Muscle layer of colon (tissue), 2 donors: ENCODE data around the gene SDF4.

ENCODE experiments used
- H3K27ac ChIP-seq: one replicate; pipeline ENCODE4 v1.7.0; 2013; ENCODE audit warnings: low read depth, mild to moderate bottlenecking, low read length, moderate library complexity
- H3K27me3 ChIP-seq, 2 donors: one replicate each; pipeline ENCODE4 v1.7.0; 2013; ENCODE audit warnings: low read length in 2 of 2, mild to moderate bottlenecking in 2 of 2; ENCODE audit not compliant: insufficient read depth in 2 of 2, control insufficient read depth in 1 of 2
- H3K36me3 ChIP-seq: one replicate; pipeline ENCODE4 v1.7.0; 2013; ENCODE audit warnings: mild to moderate bottlenecking, low read length; ENCODE audit not compliant: insufficient read depth
- H3K4me1 ChIP-seq: one replicate; pipeline ENCODE4 v1.7.0; 2013; ENCODE audit warnings: mild to moderate bottlenecking, low read length; ENCODE audit not compliant: insufficient read depth
- H3K4me3 ChIP-seq, 2 donors: one replicate each; pipeline ENCODE4 v1.7.0; 2013; ENCODE audit warnings: low read length in 2 of 2, low read depth in 1 of 2, mild to moderate bottlenecking in 1 of 2, moderate library complexity in 1 of 2
- H3K9ac ChIP-seq: one replicate; pipeline ENCODE4 v1.7.0; 2013; ENCODE audit warnings: low read length
- H3K9me3 ChIP-seq: one replicate; pipeline ENCODE4 v1.7.0; 2013; ENCODE audit warnings: mild to moderate bottlenecking, low read length
- donor health status: abdominal sarcoma.
- donor health status: Adenocarcinoma of cecum.

Gene SDF4

GRCh38 chr1:1245817-1246576 is 14.2 kb upstream of the SDF4 start:
- Histone ChIP-seq H3K9ac (no peak overlapping the region), H3K4me3 (no peak overlapping the region), H3K9me3 (no peaks in the 10 kb centered on the region), H3K36me3 (no peaks in the 10 kb centered on the region), H3K27me3 (peaks cover 0 to 32% of the 10 kb centered on the region in 2 donors), H3K4me1 (no peaks in the 10 kb centered on the region), H3K27ac (no peak overlapping the region)

GRCh38 chr1:1245178-1245816 is 13.5 kb upstream of the SDF4 start:
- H3K9ac ChIP-seq: no peak overlapping the region
- H3K4me3 ChIP-seq: no peak overlapping the region

GRCh38 chr1:1244192-1244811 is 12.5 kb upstream of the SDF4 start:
- H3K27ac ChIP-seq: no peak overlapping the region
- no peaks in the 10 kb centered on the region for H3K4me1 ChIP-seq
- no peaks in the 10 kb centered on the region for H3K9me3 ChIP-seq
- peaks cover 0 to 45% of the 10 kb centered on the region in 2 donors for H3K27me3 ChIP-seq
- H3K4me3 ChIP-seq: no peak overlapping the region
- H3K9ac ChIP-seq: no peak overlapping the region
- no peaks in the 10 kb centered on the region for H3K36me3 ChIP-seq

More at GRCh38 chr1:1245178-1245816, 13.5 kb upstream of the SDF4 start:
- Histone ChIP-seq H3K27ac (no peak overlapping the region), H3K4me1 (no peaks in the 10 kb centered on the region), H3K27me3 (peaks cover 0 to 35% of the 10 kb centered on the region in 2 donors), H3K36me3 (no peaks in the 10 kb centered on the region), H3K9me3 (no peaks in the 10 kb centered on the region)

DNA sequence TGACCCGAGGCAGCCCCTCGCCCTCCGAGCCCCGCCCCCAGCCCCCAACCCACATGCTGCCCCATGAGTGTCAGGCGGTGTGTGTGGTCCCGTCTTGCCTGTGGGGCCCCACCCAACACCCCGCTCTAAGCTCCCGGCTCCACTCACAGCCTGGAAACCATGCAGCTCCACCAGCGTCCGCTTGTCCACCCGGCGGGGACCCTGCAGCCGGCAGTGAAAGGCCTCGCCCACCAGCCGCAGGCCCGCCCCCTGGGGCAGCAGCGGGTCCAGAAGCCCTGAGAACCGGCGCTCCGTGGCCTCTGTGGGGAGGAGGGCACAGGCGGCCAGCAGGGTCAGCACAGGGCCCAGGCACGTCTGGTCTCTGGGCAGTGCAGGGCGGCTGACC is 12.0 kb upstream of the SDF4 start:
- Histone ChIP-seq H3K4me1 (no peaks in the 10 kb centered on the region), H3K36me3 (no peaks in the 10 kb centered on the region), H3K9me3 (no peaks in the 10 kb centered on the region), H3K27ac (no peak overlapping the region), H3K4me3 (no peak overlapping the region), H3K27me3 (peaks cover 0 to 50% of the 10 kb centered on the region in 2 donors), H3K9ac (no peak overlapping the region)

DNA sequence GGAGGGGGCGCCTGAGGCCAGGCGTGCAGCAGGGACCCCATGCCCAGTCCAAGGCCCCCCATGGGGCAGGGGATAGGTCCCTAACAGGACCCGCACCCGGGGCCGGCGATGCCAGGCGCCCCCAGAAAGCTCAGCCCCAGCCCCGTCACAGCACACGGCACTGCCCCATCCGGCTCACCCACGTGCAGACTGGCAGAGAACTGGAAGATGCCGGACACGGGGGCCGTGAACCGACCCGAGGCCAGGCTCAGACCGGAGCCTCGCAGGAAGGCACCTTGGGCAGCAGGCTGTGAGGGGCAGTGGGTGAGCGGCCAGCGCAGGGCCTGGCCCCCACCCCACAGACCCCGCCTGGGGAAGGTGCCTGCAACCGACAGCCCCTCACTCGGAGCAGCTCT is 11.5 kb upstream of the SDF4 start:
- peaks cover 0 to 55% of the 10 kb centered on the region in 2 donors for H3K27me3 ChIP-seq
- H3K27ac ChIP-seq: no peak overlapping the region
- H3K4me3 ChIP-seq: no peak overlapping the region
- H3K4me1 ChIP-seq: no peaks in the 10 kb centered on the region
- no peak overlapping the region for H3K9ac ChIP-seq
- no peaks in the 10 kb centered on the region for H3K9me3 ChIP-seq
- H3K36me3 ChIP-seq: no peaks in the 10 kb centered on the region

DNA sequence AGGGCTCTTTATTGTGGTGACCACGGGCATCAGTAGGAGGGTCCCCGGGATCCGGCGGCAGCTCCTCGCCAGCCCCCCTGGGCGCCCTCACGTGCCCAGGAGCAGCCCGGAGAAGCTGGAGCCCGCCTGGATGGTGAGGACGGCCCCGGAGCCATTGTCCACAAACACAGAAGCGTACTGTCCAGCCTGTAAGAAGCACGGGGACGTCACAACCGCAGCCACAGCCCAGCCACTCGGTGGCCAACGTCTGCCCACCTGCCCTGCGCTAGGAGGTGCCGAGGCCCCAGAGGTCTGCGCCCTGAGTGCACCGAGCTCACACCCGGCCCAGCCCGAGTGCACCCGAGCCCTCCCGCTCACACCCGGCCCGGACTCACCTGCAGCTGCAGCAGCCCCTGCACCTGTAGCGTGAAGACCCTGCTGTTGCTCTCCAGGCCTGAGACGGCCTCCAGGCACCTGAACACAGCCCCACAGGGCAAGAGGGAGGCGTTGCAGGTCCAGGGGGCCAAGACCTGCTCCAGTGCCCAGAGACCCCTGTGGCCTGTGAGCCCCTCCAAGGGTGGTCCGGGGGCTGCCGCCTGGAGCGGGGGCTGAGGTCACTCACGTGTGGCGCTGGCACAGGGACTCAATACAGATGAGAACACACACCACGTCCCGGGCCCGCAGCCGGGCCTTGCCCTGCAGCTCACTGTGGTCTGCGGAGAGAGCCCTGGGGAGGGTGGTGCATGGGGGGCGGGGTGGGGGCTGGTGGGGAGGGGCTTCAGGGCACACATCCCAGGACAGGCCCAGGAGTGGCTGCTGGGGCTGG is 10.9 kb upstream of the SDF4 start:
- no peaks in the 10 kb centered on the region for H3K36me3 ChIP-seq
- H3K27ac ChIP-seq: no peak overlapping the region
- H3K4me3 ChIP-seq: no peak overlapping the region
- no peaks in the 10 kb centered on the region for H3K9me3 ChIP-seq
- H3K9ac ChIP-seq: no peak overlapping the region
- no peaks in the 10 kb centered on the region for H3K4me1 ChIP-seq
- H3K27me3 ChIP-seq: peaks cover 0 to 59% of the 10 kb centered on the region in 2 donors

DNA sequence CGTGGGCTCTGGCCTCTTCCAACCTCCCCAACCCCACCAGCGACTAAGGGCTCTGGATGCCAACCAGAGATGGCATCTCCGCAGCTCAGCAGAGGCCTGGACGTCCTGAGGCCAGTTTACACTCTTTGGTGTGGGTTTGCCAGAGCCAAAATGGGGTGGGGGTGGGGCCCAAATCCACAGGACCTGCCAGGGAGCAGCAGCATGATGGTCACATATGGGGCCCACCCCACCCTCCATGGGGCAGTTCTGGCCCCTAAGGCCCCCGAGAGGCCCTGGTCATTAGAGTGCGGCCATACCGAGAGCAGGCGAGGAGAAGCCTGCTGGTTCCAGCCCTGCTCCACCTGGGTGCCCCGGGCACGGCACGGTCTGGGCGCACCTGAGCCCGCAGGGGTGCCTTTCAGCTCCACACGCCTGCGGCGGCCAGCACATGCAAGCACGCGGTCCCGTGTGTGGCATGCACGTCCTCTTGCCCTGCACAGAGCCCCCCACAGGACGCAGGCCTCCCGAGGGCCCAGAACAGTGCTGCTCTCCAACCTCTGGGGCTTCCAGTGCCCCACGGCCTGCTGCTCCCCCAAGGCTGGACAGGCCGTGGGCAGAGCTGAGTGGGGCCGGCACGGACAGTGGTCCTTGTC is 9.9 kb upstream of the SDF4 start:
- Histone ChIP-seq H3K9ac (no peak overlapping the region), H3K4me1 (no peaks in the 10 kb centered on the region), H3K36me3 (no peaks in the 10 kb centered on the region), H3K9me3 (no peaks in the 10 kb centered on the region), H3K27ac (no peak overlapping the region), H3K4me3 (no peak overlapping the region), H3K27me3 (peaks cover 0 to 59% of the 10 kb centered on the region in 2 donors)

DNA sequence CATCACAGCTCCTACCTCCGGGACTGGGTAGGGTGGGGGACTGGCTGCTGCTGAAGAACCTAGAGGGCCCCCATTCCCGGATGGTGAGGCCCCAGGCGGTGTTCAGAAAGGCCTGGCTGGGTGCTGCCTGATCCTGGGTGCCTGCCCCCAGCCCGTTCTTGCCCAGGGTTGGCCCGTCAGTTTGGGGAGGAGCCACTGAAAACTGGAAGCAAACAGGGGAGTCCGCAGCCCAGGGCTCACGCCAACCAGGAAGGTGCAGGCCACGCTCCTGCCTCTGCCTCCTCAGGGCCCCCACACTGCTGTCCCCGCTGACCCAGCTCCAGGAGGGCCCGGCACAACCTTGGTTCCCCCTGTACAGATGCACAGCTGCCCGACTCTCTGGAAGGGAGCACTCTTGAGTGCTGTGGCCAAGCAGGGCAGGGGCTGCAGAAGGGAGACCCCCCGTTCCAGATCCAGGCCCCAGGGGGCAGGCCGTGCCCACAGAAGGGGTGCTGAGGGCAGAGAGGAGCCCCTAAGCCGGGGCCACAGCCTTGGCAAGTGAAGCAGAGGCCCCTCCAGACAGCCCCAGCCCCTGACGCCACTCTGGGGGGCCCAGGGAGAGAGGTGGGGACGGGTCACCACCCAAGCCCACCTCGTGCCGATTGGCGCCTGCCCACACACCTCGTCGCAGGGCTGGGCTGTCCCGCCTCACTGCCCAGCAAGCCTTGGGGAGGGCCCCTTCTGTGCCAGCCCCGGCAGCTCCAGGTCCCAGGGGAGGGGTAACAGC is 9.2 kb upstream of the SDF4 start:
- Histone ChIP-seq H3K27me3 (peaks cover 0 to 56% of the 10 kb centered on the region in 2 donors), H3K27ac (no peak overlapping the region), H3K4me3 (no peak overlapping the region), H3K36me3 (no peaks in the 10 kb centered on the region), H3K9ac (no peak overlapping the region), H3K9me3 (no peaks in the 10 kb centered on the region), H3K4me1 (no peaks in the 10 kb centered on the region)

- Histone ChIP-seq H3K36me3 (no peaks in the 10 kb centered on the region), H3K9ac (no peak overlapping the region), H3K9me3 (no peaks in the 10 kb centered on the region), H3K27ac (no peak overlapping the region), H3K4me3 (no peak overlapping the region), H3K27me3 (peaks cover 0 to 50% of the 10 kb centered on the region in 2 donors), H3K4me1 (no peaks in the 10 kb centered on the region)
These were observed 8.5 kb upstream of the SDF4 start for GRCh38 chr1:1240348-1240732.

DNA sequence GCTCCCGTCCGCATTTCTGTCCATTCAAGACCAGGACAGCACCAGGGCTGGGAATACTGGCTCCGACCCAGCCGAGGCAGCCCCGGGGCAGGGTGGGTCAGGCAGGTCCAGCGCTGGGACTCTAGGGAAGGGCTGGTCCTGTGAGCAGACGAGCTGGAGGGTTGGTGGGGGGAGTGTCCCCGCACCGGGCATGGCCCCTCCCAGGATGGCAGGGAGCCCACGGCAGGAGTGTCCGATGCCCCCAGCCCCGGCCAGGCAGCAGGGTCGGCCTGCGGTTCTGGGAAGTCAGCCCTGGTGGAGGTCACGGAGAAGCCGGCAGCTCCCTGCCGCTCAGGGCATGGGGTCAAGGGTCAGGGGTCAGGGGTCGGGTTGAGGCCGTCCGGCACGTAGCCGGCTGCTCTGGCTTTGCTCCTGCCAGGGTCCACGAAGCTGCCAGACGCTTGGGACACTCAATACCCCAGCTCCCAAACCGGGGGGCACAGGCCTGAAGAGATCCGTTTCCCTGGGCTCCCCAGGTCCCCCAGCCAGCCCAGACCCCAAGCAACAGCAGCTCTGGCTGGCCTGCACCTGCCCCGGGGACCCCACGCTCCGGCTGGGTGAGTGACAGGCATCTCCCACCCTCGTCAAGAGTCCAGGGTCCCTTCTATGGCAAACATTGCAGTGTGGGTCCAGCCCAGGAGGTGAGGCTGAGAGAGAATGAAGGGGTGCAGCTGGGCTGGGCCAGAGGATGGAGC is 8.0 kb upstream of the SDF4 start:
- H3K4me1 ChIP-seq: no peaks in the 10 kb centered on the region

More for the DNA sequence above, 8.0 kb upstream of the SDF4 start:
- Histone ChIP-seq H3K27me3 (peaks cover 0 to 48% of the 10 kb centered on the region in 2 donors), H3K36me3 (no peaks in the 10 kb centered on the region), H3K4me3 (no peak overlapping the region), H3K9ac (no peak overlapping the region), H3K27ac (no peak overlapping the region), H3K9me3 (no peaks in the 10 kb centered on the region)
